ENCODE results near the gene NIPBL. TPM values are rescaled to one million over a fixed set of nuclear protein-coding genes. Genes with fewer than 3 reads are reported as not detected.

Gene NIPBL
- total and polyA plus RNA-seq, 8 donors, result 8.2 to 100 (median 32.2) TPM

DNA sequence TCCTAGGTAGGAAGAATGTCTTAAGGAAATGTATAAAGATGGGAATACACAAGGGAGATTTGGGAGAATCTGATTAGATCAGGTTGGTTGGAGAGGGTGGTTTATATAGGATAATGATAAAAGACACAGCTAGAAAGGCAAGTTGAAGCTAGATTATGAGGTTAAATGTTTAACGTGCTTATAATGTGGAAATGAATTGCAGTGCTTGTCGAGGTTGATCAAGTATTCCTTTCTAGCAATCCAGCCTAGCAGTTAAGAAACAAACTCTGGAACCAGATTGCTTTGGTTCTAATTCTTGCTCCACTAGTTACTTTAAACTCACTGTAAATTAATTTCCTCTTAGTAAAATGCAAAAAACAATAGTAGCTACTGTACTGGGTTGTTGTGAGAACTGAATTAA, 76.5 kb downstream of the NIPBL start:
- H3K4me3 ChIP-seq, result no peak overlapping the region
- intact Hi-C loops (cut with DNase I; ENCODE audit: low total_unique reads), result no loop called here
- no peak for DNase-seq
- H3K9me3 ChIP-seq, result no peaks in the 10 kb centered on the region
- TF ChIP-seq EP300 (IDR thresholded peaks at IDR 0.05) (no peak), POLR2A (IDR thresholded peaks at IDR 0.05) (no peak), POLR2AphosphoS5 (IDR thresholded peaks at IDR 0.05) (no peak)
- TF ChIP-seq, protein P1, sequence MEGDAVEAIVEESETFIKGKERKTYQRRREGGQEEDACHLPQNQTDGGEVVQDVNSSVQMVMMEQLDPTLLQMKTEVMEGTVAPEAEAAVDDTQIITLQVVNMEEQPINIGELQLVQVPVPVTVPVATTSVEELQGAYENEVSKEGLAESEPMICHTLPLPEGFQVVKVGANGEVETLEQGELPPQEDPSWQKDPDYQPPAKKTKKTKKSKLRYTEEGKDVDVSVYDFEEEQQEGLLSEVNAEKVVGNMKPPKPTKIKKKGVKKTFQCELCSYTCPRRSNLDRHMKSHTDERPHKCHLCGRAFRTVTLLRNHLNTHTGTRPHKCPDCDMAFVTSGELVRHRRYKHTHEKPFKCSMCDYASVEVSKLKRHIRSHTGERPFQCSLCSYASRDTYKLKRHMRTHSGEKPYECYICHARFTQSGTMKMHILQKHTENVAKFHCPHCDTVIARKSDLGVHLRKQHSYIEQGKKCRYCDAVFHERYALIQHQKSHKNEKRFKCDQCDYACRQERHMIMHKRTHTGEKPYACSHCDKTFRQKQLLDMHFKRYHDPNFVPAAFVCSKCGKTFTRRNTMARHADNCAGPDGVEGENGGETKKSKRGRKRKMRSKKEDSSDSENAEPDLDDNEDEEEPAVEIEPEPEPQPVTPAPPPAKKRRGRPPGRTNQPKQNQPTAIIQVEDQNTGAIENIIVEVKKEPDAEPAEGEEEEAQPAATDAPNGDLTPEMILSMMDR (IDR thresholded peaks at IDR 0.05), result no peak
- no peak overlapping the region for H3K27ac ChIP-seq
- peaks cover 0 to 59% (median 32%) of the 10 kb centered on the region in 4 donors for H3K4me1 ChIP-seq
- H3K36me3 ChIP-seq, result peaks cover 0 to 27% (median 18%) of the 10 kb centered on the region in 4 donors
- 46 to 75% (median 62%) methylated on average over 2 of the region's 2 CpGs for WGBS, 5 donors
- H3K27me3 ChIP-seq, result no peaks in the 10 kb centered on the region

DNA sequence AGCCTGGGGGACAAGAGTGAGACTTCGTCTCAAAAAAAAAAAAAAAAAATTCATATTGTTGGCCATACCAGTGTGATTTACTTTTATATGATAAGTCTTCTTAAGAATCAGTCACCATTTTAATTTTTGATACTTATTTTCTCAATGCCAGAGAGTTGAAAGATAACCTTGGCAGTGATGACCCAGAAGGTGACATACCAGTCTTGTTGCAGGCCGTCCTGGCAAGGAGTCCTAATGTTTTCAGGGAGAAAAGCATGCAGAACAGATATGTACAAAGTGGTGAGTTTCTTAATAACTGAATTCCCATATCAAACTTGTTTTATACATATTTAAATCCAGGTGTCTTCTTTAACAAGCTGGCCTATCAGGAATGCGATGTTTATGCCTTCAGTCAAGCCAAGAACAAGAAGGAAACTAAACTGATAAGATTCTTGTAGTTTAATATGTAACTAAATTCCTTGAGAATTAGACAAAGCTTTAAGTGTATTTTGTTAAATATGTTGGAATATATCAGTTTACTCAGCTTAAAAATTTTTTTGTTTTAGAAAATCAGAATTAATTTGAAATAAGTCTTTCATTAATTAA, 81.5 kb downstream of the NIPBL start:
- no peak for TF ChIP-seq POLR2AphosphoS5 (IDR thresholded peaks at IDR 0.05)
- no peak for TF ChIP-seq POLR2A (IDR thresholded peaks at IDR 0.05)
- TF ChIP-seq, protein P1 (IDR thresholded peaks at IDR 0.05), result no peak
- TF ChIP-seq EP300 (IDR thresholded peaks at IDR 0.05), result no peak
- WGBS, 5 donors, result 62 to 77% (median 69%) methylated on average over 3 of the region's 3 CpGs
- Histone ChIP-seq H3K36me3 (peaks cover 6 to 64% (median 38%) of the 10 kb centered on the region in 4 donors), H3K4me1 (peaks cover 5 to 30% (median 17%) of the 10 kb centered on the region in 4 donors), H3K9me3 (no peaks in the 10 kb centered on the region), H3K27ac (no peak overlapping the region), H3K4me3 (no peak overlapping the region), H3K27me3 (no peaks in the 10 kb centered on the region)
- no peak for DNase-seq
- intact Hi-C loops (cut with DNase I; ENCODE audit: low total_unique reads), result no loop called here

DNA sequence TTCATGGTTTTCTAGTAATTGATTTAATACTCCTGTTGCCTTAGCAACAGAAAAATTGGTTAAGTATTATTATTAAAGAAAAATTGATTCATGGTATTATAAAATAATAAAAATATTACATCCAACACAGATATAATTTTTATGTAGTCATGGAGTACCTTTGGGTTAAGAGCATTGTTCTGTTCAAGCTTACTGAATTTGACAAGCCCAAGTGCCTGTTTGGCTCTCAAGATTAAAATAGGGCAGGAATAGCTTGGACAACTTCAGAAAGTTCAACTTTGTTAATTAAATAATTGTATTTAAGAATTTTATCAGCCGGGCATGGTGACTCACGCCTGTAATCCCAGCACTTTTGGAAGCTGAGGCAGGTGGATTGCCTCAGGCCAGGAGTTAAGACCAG, 82.0 kb downstream of the NIPBL start:
- no peak for TF ChIP-seq POLR2A (IDR thresholded peaks at IDR 0.05)
- TF ChIP-seq POLR2AphosphoS5 (IDR thresholded peaks at IDR 0.05), result no peak
- no peak for TF ChIP-seq EP300 (IDR thresholded peaks at IDR 0.05)
- intact Hi-C loops (cut with DNase I; ENCODE audit: low total_unique reads), result no loop called here
- 40 to 83% (median 55%) methylated on average over 2 of the region's 2 CpGs for WGBS, 5 donors
- H3K4me1 ChIP-seq, result peaks cover 5 to 25% (median 16%) of the 10 kb centered on the region in 4 donors
- H3K27ac ChIP-seq, result peak overlapping the region in 1 of 5 donors; percentile 30
- no peak for DNase-seq
- peaks cover 6 to 70% (median 43%) of the 10 kb centered on the region in 4 donors for H3K36me3 ChIP-seq
- H3K27me3 ChIP-seq, result no peaks in the 10 kb centered on the region
- no peak overlapping the region for H3K4me3 ChIP-seq
- H3K9me3 ChIP-seq, result no peaks in the 10 kb centered on the region

DNA sequence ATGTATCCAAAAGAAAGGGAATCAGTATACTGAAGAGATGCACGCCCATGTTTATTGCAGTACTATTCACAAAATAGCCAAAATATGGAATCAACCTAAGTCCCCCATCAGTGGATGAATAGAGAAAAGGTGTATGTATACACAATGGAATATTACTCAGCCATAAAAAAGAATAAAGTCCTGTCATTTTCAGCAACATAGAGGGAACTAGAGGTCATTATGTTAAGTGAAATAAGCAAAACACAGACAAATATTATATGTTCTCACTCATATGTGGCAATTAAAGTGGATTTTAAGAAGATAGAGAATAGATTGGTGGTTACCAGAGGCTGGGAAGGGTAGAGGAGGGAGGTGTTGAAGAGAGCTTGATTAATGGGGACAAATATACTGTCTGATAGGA, 88.6 kb downstream of the NIPBL start:
- Histone ChIP-seq H3K4me1 (no peaks in the 10 kb centered on the region), H3K27ac (no peak overlapping the region), H3K4me3 (no peak overlapping the region), H3K9me3 (no peaks in the 10 kb centered on the region), H3K36me3 (peaks cover 14 to 77% (median 65%) of the 10 kb centered on the region in 4 donors), H3K27me3 (no peaks in the 10 kb centered on the region)
- 97 to 100% (median 100%) methylated on average over 1 of the region's 1 CpG for WGBS, 5 donors
- intact Hi-C loops (cut with DNase I; ENCODE audit: low total_unique reads), result no loop called here
- DNase-seq, result no peak
- TF ChIP-seq, protein P1 (IDR thresholded peaks at IDR 0.05), result no peak
- no peak for TF ChIP-seq POLR2A (IDR thresholded peaks at IDR 0.05)
- no peak for TF ChIP-seq EP300 (IDR thresholded peaks at IDR 0.05)
- TF ChIP-seq POLR2AphosphoS5 (IDR thresholded peaks at IDR 0.05), result no peak
